ENCODE measurements around the gene ATXN7.

ATXN7 gene

GRCh38 chr3:64010199-64010598, 146.5 kb downstream of the ATXN7 start:
- no peak for TF ChIP-seq REST (IDR thresholded peaks at IDR 0.05; ENCODE audit: insufficient read depth in 1 of 2, low read depth in 2 of 2, low read length in 2 of 2)
- no peak for TF ChIP-seq SIN3A (IDR thresholded peaks at IDR 0.05; ENCODE audit: borderline replicate concordance, insufficient read depth, low read length)
- no peak for TF ChIP-seq POLR2AphosphoS5 (IDR thresholded peaks at IDR 0.05; ENCODE audit: low read depth, low read length)
- TF ChIP-seq TAF1 (IDR thresholded peaks at IDR 0.05; ENCODE audit: borderline replicate concordance, insufficient read depth, low read length): no peak
- TF ChIP-seq FOXP2 (optimal IDR thresholded peaks at IDR 0.05; ENCODE audit: borderline replicate concordance, extremely low read depth, extremely low read length, insufficient read depth): no peak

- TF ChIP-seq REST (IDR thresholded peaks at IDR 0.05; ENCODE audit: insufficient read depth in 1 of 2, low read depth in 2 of 2, low read length in 2 of 2): no peak
- no peak for TF ChIP-seq FOXP2 (optimal IDR thresholded peaks at IDR 0.05; ENCODE audit: borderline replicate concordance, extremely low read depth, extremely low read length, insufficient read depth)
- no peak for TF ChIP-seq POLR2AphosphoS5 (IDR thresholded peaks at IDR 0.05; ENCODE audit: low read depth, low read length)
- TF ChIP-seq SIN3A (IDR thresholded peaks at IDR 0.05; ENCODE audit: borderline replicate concordance, insufficient read depth, low read length): no peak
- no peak for TF ChIP-seq TAF1 (IDR thresholded peaks at IDR 0.05; ENCODE audit: borderline replicate concordance, insufficient read depth, low read length)
These were observed 148.0 kb downstream of the ATXN7 start for GRCh38 chr3:64011685-64012084.

GRCh38 chr3:64016941-64017620, 153.4 kb downstream of the ATXN7 start:
- no peak for TF ChIP-seq POLR2AphosphoS5 (IDR thresholded peaks at IDR 0.05; ENCODE audit: low read depth, low read length)
- TF ChIP-seq REST (IDR thresholded peaks at IDR 0.05; ENCODE audit: insufficient read depth in 1 of 2, low read depth in 2 of 2, low read length in 2 of 2): no peak
- TF ChIP-seq SIN3A (IDR thresholded peaks at IDR 0.05; ENCODE audit: borderline replicate concordance, insufficient read depth, low read length): no peak
- no peak for TF ChIP-seq FOXP2 (optimal IDR thresholded peaks at IDR 0.05; ENCODE audit: borderline replicate concordance, extremely low read depth, extremely low read length, insufficient read depth)
- no peak for TF ChIP-seq TAF1 (IDR thresholded peaks at IDR 0.05; ENCODE audit: borderline replicate concordance, insufficient read depth, low read length)

- TF ChIP-seq SIN3A (IDR thresholded peaks at IDR 0.05; ENCODE audit: borderline replicate concordance, insufficient read depth, low read length): no peak
- no peak for TF ChIP-seq POLR2AphosphoS5 (IDR thresholded peaks at IDR 0.05; ENCODE audit: low read depth, low read length)
- no peak for TF ChIP-seq REST (IDR thresholded peaks at IDR 0.05; ENCODE audit: insufficient read depth in 1 of 2, low read depth in 2 of 2, low read length in 2 of 2)
- no peak for TF ChIP-seq TAF1 (IDR thresholded peaks at IDR 0.05; ENCODE audit: borderline replicate concordance, insufficient read depth, low read length)
- no peak for TF ChIP-seq FOXP2 (optimal IDR thresholded peaks at IDR 0.05; ENCODE audit: borderline replicate concordance, extremely low read depth, extremely low read length, insufficient read depth)
These were observed 155.6 kb downstream of the ATXN7 start for GRCh38 chr3:64019271-64019670.

Data from PFSK-1 (cell line).